Liver (tissue), 9 donors: Measurements from ENCODE around the gene RASGRF1. TPM values are rescaled to one million over a fixed set of nuclear protein-coding genes. Genes with fewer than 3 reads are reported as not detected.

Experiments
- DNase-seq: peaks from one replicate; pipeline ENCODE4 v3.0.0-alpha.2; 2017; ENCODE audit warnings: low spot score
- H3K27ac ChIP-seq, 2 donors: one replicate each; pipeline ENCODE4 v1.7.0; 2013; ENCODE audit warnings: inconsistent platforms in 2 of 2, low read length in 2 of 2, control low read depth in 1 of 2, low read depth in 1 of 2, mild to moderate bottlenecking in 1 of 2
- H3K27me3 ChIP-seq, 4 donors: one replicate each; pipeline versions ENCODE4 v1.6.1 to v1.7.0; 2013; ENCODE audit warnings: low read length in 3 of 4, inconsistent platforms in 1 of 4, mild to moderate bottlenecking in 1 of 4, moderate library complexity in 1 of 4; ENCODE audit not compliant: control insufficient read depth in 4 of 4, insufficient read depth in 4 of 4
- H3K36me3 ChIP-seq, 4 donors: one replicate each; pipeline versions ENCODE4 v1.6.1 to v1.7.0; 2013; ENCODE audit warnings: low read length in 3 of 4, mild to moderate bottlenecking in 3 of 4, low read depth in 1 of 4, moderate library complexity in 1 of 4; ENCODE audit not compliant: control insufficient read depth in 4 of 4, insufficient read depth in 3 of 4
- H3K4me1 ChIP-seq, 4 donors: one replicate each; pipeline versions ENCODE4 v1.6.1 to v1.7.0; 2013; ENCODE audit warnings: low read length in 3 of 4, mild to moderate bottlenecking in 3 of 4, moderate library complexity in 1 of 4; ENCODE audit not compliant: control insufficient read depth in 4 of 4, insufficient read depth in 4 of 4
- H3K4me3 ChIP-seq, 3 donors: one replicate each; pipeline versions ENCODE4 v1.6.1 to v1.7.0; 2013; ENCODE audit warnings: low read length in 3 of 3, control low read depth in 1 of 3, low read depth in 1 of 3, mild to moderate bottlenecking in 1 of 3
- H3K9ac ChIP-seq, 2 donors: one replicate each; pipeline ENCODE4 v1.7.0; 2013; ENCODE audit warnings: low read length in 2 of 2, mild to moderate bottlenecking in 2 of 2, moderate library complexity in 2 of 2, control low read depth in 1 of 2, low read depth in 1 of 2
- H3K9me3 ChIP-seq, 4 donors: one replicate each; pipeline versions ENCODE4 v1.6.1 to v1.7.0; 2013; ENCODE audit warnings: low read length in 3 of 4; ENCODE audit not compliant: control insufficient read depth in 4 of 4
- FOXA1 ChIP-seq: IDR thresholded peaks from 2 replicates; pipeline ENCODE4 v1.6.1; 2016; ENCODE audit warnings: antibody characterized with exemption
- FOXA2 ChIP-seq: IDR thresholded peaks from 2 replicates; pipeline ENCODE4 v1.6.1; 2016; ENCODE audit warnings: antibody characterized with exemption
- GABPA ChIP-seq, 2 donors: IDR thresholded peaks in 1 of 2; conservative IDR thresholded peaks in 1 of 2; 2 replicates each; pipeline ENCODE4 v1.6.1; 2016; ENCODE audit warnings: antibody characterized with exemption in 2 of 2, mild to moderate bottlenecking in 1 of 2, moderate library complexity in 1 of 2
- HNF4A ChIP-seq, 2 donors: conservative IDR thresholded peaks; 2 replicates each; pipeline ENCODE4 v1.6.1; 2016; ENCODE audit warnings: antibody characterized with exemption in 2 of 2, mild to moderate bottlenecking in 2 of 2
- HNF4G ChIP-seq: IDR thresholded peaks from 2 replicates; pipeline ENCODE4 v1.6.1; 2016; ENCODE audit warnings: antibody characterized with exemption
- JUND ChIP-seq, 2 donors: IDR thresholded peaks; 2 replicates each; pipeline ENCODE4 v1.6.1; 2016; ENCODE audit warnings: antibody characterized with exemption in 2 of 2
- NR2F2 ChIP-seq: IDR thresholded peaks from 2 replicates; pipeline ENCODE4 v1.6.1; 2016; ENCODE audit warnings: antibody characterized with exemption
- RAD21 ChIP-seq, 2 donors: IDR thresholded peaks; 2 replicates each; pipeline ENCODE4 v1.6.1; 2016; ENCODE audit warnings: antibody characterized with exemption in 2 of 2, mild to moderate bottlenecking in 2 of 2
- REST ChIP-seq: IDR thresholded peaks from 2 replicates; pipeline ENCODE4 v1.6.1; 2016; ENCODE audit warnings: antibody characterized with exemption, mild to moderate bottlenecking
- RXRA ChIP-seq, 2 donors: IDR thresholded peaks; 2 replicates each; pipeline ENCODE4 v1.6.1; 2017 to 2018; ENCODE audit warnings: antibody characterized with exemption in 2 of 2, mild to moderate bottlenecking in 1 of 2
- TAF1 ChIP-seq: conservative IDR thresholded peaks from 2 replicates; pipeline ENCODE4 v1.6.1; 2016; ENCODE audit warnings: antibody characterized with exemption, mild to moderate bottlenecking
- YY1 ChIP-seq: IDR thresholded peaks from 2 replicates; pipeline ENCODE4 v1.6.1; 2016; ENCODE audit warnings: antibody characterized with exemption, mild to moderate bottlenecking
- ZBTB33 ChIP-seq: IDR thresholded peaks from 2 replicates; pipeline ENCODE4 v1.6.1; 2016; ENCODE audit warnings: antibody characterized with exemption
- WGBS: extraction: QIAGEN DNeasy Blood & Tissue Kit; methylation state at CpG from one replicate; pipeline ENCODE4 v1.1.7; 2013; 5-methylcytosine and 5-hydroxymethylcytosine counted together
- polyA plus RNA-seq, 2 donors: library from polyadenylated mRNA; stranded (reverse) in 1 of 2; unstranded in 1 of 2; fragments of 200-250 nt in 1 of 2; fragments of >200 nt in 1 of 2; fragmentation: Nextera tagmentation in 1 of 2; extraction: Ambion mirVana in 1 of 2; gene quantifications; one replicate each; pipeline versions ENCODE4 v1.2.1 to v1.2.3, GENCODE V29; 2013 to 2015
- total RNA-seq, 2 donors: library from RNA; depleted of rRNA; stranded (reverse); fragments of >200 nt; gene quantifications; one replicate each; pipeline ENCODE4 v1.2.3, GENCODE V29; 2014
- TF ChIP-seq, protein P1 (sequence below): IDR thresholded peaks from 2 replicates; pipeline ENCODE4 v1.6.1; 2016; ENCODE audit warnings: antibody characterized with exemption
- TF ChIP-seq, protein P2 (sequence below): IDR thresholded peaks from 2 replicates; pipeline ENCODE4 v1.6.1; 2016; ENCODE audit warnings: antibody characterized with exemption
- donor health status: healthy.
- donor health status: healthy.
- donor health status: healthy.
- donor health status: healthy.
- donor health status: healthy.

RASGRF1 gene
- total and polyA plus RNA-seq, 4 donors, result 0.28 TPM; not detected in 3

DNA sequence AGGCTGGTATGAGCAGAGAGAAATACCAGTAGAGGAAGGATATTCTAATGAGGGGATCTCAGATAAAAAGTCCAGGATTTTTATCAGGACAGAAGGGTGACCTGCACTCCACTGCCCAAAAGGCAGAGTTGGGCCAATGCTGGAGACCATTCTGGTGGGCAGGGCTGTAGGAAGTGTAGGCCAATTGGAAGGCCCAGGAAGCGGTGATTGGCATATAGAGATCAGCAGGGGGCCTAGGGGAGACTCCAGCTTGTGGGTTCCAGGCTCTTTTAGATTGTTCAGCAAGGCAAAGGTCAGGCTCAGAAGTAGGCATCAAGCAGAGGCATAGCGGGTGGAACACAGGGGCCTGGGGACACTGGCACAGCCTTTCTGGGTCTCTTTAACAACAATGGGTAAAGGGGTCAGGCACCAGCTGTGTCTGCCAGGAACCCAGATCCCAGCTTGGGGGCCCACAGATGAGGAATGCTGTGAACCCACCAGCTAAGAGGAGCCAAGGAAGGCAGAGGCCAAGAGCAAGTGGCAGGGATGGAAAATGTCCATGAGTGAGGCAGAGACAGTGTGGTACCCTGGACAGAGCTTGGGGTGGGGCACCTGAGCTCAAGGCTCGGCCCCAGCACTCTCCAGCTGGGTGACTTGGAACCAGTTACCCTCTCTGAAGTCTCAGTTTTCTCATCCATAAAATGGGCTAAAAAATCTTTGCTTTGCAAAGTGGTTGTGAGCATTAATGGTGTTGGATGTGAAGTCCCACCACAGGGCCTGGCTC lies 27.0 kb upstream of the RASGRF1 start:
- H3K36me3 ChIP-seq, result no peaks in the 10 kb centered on the region
- no peaks in the 10 kb centered on the region for H3K4me1 ChIP-seq
- H3K27ac ChIP-seq, result no peak overlapping the region
- H3K27me3 ChIP-seq, result peaks cover 0 to 6% (median 0%) of the 10 kb centered on the region in 4 donors
- no peak overlapping the region for H3K9ac ChIP-seq
- no peak for TF ChIP-seq NR2F2
- TF ChIP-seq, protein P1, sequence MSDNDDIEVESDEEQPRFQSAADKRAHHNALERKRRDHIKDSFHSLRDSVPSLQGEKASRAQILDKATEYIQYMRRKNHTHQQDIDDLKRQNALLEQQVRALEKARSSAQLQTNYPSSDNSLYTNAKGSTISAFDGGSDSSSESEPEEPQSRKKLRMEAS, result no peak
- TF ChIP-seq YY1, result no peak
- no peak for TF ChIP-seq RXRA (IDR thresholded peaks at IDR 0.05)
- no peak for TF ChIP-seq HNF4G
- TF ChIP-seq RAD21 (IDR thresholded peaks at IDR 0.05), result no peak
- no peak for TF ChIP-seq GABPA (IDR thresholded peaks at IDR 0.05 in 1 of 2, conservative IDR thresholded peaks at IDR 0.05 in 1 of 2)
- no peak overlapping the region for H3K4me3 ChIP-seq
- DNase-seq, result no peak
- H3K9me3 ChIP-seq, result peaks cover 0 to 3% (median 0%) of the 10 kb centered on the region in 4 donors
- WGBS, result 75% methylated on average over 3 of the region's 3 CpGs

GRCh38 chr15:79116771-79117170 lies 26.2 kb upstream of the RASGRF1 start:
- TF ChIP-seq FOXA2, result no peak
- TF ChIP-seq ZBTB33, result no peak
- TF ChIP-seq, protein P1, result no peak
- TF ChIP-seq YY1, result no peak
- TF ChIP-seq TAF1, result no peak
- TF ChIP-seq REST, result no peak
- no peak for TF ChIP-seq HNF4A (conservative IDR thresholded peaks at IDR 0.05)
- no peak for TF ChIP-seq JUND (IDR thresholded peaks at IDR 0.05)
- no peak for TF ChIP-seq FOXA1
- TF ChIP-seq NR2F2, result no peak
- TF ChIP-seq GABPA (IDR thresholded peaks at IDR 0.05 in 1 of 2, conservative IDR thresholded peaks at IDR 0.05 in 1 of 2), result no peak
- TF ChIP-seq HNF4G, result no peak
- TF ChIP-seq, protein P2, sequence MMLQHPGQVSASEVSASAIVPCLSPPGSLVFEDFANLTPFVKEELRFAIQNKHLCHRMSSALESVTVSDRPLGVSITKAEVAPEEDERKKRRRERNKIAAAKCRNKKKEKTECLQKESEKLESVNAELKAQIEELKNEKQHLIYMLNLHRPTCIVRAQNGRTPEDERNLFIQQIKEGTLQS, result no peak
- 94% methylated on average over 4 of the region's 4 CpGs for WGBS
- no peak for DNase-seq

More at GRCh38 chr15:79116771-79117170, 26.2 kb upstream of the RASGRF1 start:
- Histone ChIP-seq H3K9me3 (peaks cover 0 to 3% (median 0%) of the 10 kb centered on the region in 4 donors), H3K27ac (no peak overlapping the region), H3K4me1 (no peaks in the 10 kb centered on the region), H3K27me3 (peaks cover 0 to 6% (median 0%) of the 10 kb centered on the region in 4 donors), H3K4me3 (no peak overlapping the region), H3K36me3 (no peaks in the 10 kb centered on the region), H3K9ac (no peak overlapping the region)
